GM19324 (cell line): ENCODE data around the gene CPNE6.

ENCODE experiments used
- ATAC-seq: cut with Tn5 transposase; IDR thresholded peaks from one replicate; pipeline ENCODE4 v1.9.1; 2021; ENCODE audit warnings: mild to moderate bottlenecking, moderate library complexity; ENCODE audit not compliant: unreplicated experiment, low FRiP score

Gene CPNE6

DNA sequence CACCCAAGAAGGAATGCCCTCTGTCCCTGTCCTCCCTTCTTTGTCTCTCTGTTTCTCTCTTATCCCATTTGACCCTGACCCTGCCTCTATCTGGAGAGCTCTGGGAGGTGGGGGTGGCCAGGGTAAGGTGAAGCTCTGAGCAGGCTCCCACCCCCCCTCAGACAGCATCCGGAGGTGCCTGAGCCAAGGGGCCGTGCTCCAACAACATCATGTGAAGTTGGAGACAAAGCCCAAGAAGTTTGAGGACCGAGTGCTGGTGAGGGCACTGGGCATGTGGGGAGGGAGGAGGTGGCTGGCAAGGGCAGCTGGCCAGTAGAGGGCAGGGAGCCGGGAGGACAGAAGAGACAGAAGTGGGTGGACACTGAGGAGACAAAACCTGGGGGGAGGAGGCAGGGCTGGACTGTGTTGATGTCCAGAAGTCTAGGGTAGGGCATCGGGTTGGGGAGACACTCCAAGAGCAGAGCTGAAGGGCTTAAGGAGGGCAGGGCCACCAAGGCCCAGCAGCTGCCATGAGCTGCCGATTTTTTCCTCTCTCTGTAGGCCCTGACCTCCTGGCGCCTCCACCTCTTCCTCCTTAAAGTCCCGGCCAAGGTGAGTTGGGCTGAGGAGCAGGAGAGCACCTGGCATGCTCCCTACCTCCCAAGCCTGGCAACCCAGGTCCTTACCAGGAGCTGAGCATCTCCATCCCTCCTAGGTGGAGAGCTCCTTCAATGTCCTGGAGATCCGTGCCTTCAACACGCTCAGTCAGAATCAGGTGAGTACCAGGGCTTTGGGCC lies 17.6 kb upstream of the CPNE6 start:
- no peak for ATAC-seq

DNA sequence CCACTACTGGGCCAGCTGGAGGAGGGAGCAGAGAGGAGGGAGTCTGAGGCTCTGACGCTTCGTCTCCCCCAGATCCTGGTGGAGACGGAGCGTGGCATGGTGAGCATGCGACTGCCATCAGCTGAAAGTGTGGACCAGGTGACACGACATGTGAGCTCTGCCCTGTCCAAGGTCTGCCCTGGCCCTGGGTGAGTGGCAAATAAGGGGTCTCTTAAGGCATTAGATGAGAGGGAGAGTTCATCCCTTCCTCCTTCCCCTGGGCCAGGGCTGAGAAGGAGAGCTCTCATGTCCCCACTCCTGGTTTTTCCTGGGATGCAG lies 17.1 kb upstream of the CPNE6 start:
- ATAC-seq, result no peak

DNA sequence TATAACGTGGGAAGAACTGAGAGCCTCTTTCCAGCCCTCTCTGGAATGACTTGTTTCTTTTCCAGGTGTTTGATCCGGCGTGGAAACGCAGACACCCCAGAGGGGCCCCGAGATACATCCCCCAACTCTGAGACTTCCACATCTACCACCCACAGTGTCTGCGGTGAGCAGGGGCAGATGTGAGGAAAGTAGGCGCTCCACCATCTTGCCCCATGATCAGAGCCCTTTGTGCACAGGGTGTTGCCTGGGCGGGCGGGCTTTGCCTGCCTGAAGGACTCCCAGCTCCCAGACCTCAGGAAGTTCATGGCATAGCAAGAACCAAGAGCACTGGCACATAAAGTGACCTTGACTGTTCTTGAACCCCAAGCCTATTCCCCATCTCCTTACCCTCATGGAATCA lies 16.7 kb upstream of the CPNE6 start:
- ATAC-seq, result no peak

DNA sequence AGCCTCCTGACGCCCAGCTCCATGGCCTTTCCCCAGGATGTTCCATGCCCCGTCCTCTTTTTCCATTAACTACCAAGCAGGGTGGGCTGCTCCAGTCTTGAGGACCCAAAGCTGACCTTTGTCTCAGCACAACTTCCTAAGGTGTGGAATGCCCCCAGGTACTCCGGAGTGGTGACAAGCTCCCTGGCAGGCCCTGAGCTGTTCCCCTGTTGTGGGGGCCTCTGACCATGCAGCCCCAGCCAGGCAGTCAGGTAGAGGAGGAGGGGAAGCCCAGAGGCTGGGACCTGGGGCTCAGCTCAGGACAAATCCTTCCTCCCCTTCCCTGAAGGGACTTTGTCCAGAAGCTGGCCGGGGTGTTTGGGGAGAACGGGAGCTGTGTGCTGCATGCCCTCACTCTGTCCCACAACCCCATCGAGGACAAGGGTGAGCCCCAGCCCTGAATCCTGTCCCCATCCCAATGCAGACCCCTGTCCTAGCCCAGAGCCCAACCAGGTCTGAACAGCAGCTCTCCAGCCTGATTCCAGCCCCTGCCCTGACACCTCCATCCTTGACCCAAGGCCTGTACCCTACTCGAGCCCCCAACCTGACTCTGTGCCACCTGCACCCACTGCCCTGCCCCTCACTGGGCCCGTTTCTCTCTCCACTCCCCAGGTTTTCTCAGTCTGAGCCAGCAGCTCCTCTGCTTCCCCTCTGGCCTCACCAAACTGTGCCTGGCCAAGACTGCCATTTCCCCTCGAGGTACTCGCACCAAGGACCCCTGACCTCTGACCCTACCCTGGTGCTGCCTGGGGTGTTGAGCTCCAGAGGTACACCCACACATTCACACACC lies 15.2 kb upstream of the CPNE6 start:
- no peak for ATAC-seq

GRCh38 chr14:24056800-24057184 lies 14.6 kb upstream of the CPNE6 start:
- ATAC-seq, result no peak

DNA sequence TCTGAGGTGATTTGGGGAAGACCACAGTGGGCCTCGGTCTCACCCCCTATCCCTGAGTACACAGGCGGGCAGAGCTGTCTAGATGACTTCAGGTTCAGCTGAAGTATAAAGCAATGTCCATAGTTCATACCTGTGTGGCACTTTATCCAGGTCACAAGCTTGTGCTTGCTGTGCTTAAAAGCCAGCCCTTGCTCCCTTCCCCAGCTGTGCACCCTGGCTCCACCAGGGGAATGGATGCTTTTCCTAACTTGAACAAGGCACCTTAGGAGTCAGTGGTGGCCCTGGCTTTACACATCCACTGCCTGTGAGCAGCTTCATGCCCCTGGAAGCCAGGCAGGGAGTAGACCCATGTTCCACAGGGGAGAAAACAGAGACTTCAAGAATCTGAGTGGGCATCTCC lies 14.1 kb upstream of the CPNE6 start:
- no peak for ATAC-seq

- ATAC-seq, result no peak
These were observed 13.5 kb upstream of the CPNE6 start for GRCh38 chr14:24057867-24058259.

- ATAC-seq, result peak; percentile 48
These were observed 13.0 kb upstream of the CPNE6 start for GRCh38 chr14:24058260-24058950.

GRCh38 chr14:24058951-24059475 lies 12.3 kb upstream of the CPNE6 start:
- ATAC-seq, result no peak

- no peak for ATAC-seq
These were observed 11.4 kb upstream of the CPNE6 start for GRCh38 chr14:24059841-24060388.

- ATAC-seq, result no peak
These were observed 10.9 kb upstream of the CPNE6 start for GRCh38 chr14:24060443-24060842.

DNA sequence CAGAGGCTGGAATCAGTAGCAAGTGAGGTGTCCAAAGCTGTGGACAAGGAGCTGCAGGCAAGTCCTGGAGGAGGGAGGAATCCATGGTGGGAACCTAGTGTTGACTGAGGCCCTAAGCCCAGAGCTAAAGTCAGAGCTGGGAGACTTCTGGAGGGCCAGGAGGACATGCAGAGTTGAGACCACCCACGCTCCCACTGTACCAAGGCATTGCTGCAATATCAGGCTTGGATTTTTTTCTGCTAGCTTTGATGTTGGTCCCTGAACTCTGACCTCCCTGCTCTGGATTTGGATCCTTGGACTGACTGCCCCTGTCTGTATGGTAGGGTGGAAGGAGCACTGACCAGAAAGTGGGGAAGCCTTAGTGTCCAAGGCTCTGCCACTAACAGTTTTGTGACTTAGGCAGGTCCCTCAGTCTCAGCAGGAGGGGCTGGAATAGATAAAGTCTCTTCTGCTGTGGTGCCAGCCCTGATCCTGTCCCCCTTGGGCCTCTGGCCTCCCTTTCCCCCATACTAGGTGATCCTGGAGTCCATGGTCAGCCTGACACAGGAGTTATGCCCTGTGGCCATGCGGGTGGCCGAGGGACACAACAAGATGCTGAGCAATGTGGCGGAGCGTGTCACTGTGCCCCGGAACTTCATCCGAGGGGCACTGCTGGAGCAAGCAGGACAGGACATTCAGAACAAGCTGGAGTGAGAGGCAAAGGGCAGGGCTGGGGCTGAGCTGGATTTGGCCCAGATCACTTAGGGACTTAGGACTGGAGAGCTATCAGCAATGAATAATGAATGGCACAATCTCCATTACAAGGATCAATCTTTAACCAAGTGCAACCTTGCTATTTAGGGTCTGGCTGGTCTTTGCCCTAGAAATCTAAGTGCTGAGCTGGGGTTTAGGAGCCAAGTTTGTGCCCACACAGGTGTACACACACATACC lies 10.1 kb upstream of the CPNE6 start:
- no peak for ATAC-seq

DNA sequence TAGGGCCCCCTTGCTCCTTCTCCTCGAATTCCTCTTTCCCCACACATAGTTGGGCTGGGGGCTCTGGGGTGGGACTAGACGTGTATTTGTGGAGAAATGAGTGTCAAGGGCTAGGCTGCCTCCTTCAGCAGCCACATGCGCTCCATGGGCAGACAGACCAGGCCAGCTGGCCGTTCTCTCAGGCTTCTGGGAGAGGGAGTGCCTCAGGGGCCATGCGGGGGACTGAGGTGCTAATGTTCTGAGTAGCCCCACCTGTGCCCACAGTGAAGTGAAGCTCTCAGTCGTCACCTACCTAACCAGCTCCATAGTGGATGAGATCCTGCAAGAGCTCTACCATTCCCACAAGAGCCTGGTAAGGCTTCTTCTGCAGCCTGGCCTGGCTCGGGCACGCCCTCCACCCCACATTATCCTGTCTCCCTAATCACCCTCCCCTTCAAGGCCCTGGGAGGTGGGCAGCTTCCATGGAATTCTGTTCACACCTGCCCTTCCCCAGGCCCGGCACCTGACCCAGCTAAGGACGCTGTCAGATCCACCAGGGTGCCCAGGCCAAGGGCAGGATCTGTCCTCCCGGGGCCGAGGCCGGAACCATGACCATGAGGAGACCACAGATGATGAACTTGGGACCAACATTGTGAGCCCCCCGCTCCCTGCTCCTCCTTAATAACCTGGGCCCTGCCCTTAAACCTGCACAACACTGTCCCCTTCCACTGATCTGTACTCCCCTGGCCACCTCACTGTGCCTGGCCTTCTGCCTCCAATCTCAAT lies 9.0 kb upstream of the CPNE6 start:
- no peak for ATAC-seq

GRCh38 chr14:24063263-24063836 lies 8.0 kb upstream of the CPNE6 start:
- no peak for ATAC-seq

- no peak for ATAC-seq
These were observed 7.1 kb upstream of the CPNE6 start for GRCh38 chr14:24064091-24064795.

DNA sequence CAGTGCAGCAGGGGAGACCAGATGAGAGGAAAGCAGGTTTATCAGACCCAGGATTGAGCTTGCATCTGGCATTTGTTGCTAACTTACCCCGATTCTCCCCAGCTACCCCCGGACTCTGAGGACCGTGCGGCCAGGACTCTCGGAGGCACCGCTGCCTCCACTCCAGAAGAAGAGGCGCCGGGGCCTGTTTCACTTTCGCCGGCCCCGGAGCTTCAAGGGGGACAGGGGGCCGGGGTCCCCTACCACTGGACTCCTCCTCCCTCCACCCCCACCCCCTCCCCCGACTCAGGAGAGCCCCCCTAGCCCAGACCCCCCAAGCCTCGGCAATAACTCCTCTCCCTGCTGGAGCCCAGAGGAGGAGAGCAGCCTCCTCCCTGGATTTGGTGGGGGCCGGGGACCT lies 6.5 kb upstream of the CPNE6 start:
- ATAC-seq, result no peak

DNA sequence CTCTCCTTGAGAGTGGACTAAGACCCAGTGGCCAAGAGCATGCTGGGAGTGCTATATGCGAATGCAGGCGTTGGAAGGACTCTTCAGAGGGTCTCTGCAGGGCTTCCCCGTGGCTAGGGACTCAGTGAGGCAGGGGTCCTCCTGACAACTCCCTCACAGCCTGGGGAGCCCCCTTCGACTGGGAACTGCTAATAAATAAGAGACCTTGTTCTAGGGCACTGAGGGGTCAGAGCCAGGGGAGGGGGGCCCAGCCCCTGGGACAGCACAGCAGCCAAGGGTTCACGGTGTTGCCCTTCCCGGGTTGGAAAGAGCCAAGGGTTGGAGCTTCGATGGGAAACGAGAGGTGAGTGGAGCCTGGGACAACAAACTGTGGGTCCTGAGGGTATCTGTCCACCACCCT lies 6.0 kb upstream of the CPNE6 start:
- ATAC-seq, result no peak

GRCh38 chr14:24066496-24067132 lies 4.7 kb upstream of the CPNE6 start:
- no peak for ATAC-seq
